Heart right ventricle (tissue), 16 donors: Measurements from ENCODE around the gene NAA10. TPM values are rescaled to one million over a fixed set of nuclear protein-coding genes. Genes with fewer than 3 reads are reported as not detected.

Source experiments
- ATAC-seq, 8 donors: fragments of 200-7000 bp; cut with Tn5 transposase; one replicate each; pipeline ENCODE4 v1.9.1; 2020; ENCODE audit warnings: mild to moderate bottlenecking in 8 of 8, moderate library complexity in 8 of 8, moderate number of reproducible peaks in 1 of 8
- DNase-seq, 2 donors: peaks; one replicate each; pipeline ENCODE4 v3.0.0-alpha.2; 2020
- H3K27ac ChIP-seq, 10 donors: fragments of 200-600 bp; sonication (generic) in 2 of 10; one replicate each; pipeline versions ENCODE4 v1.5.0 to v1.8.0; 2020 to 2022; ENCODE audit warnings: mild to moderate bottlenecking in 3 of 10
- H3K27me3 ChIP-seq, 7 donors: fragments of 200-600 bp; one replicate each; pipeline ENCODE4 v1.8.0; 2021 to 2022; ENCODE audit warnings: mild to moderate bottlenecking in 2 of 7
- H3K36me3 ChIP-seq, 9 donors: fragments of 200-600 bp; sonication (generic) in 1 of 9; one replicate each; pipeline versions ENCODE4 v1.5.0 to v1.8.0; 2020 to 2022; ENCODE audit warnings: mild to moderate bottlenecking in 2 of 9
- H3K4me1 ChIP-seq, 9 donors: fragments of 200-600 bp; sonication (generic) in 1 of 9; one replicate each; pipeline versions ENCODE4 v1.5.0 to v1.8.0; 2020 to 2022; ENCODE audit warnings: mild to moderate bottlenecking in 4 of 9
- H3K4me3 ChIP-seq, 10 donors: fragments of 200-600 bp; sonication (generic) in 2 of 10; one replicate each; pipeline versions ENCODE4 v1.5.0 to v1.8.0; 2020 to 2022; ENCODE audit warnings: mild to moderate bottlenecking in 7 of 10, moderate library complexity in 2 of 10
- H3K9me3 ChIP-seq, 11 donors: fragments of 200-600 bp in 10 of 11; sonication (generic) in 2 of 11; one replicate each; pipeline versions ENCODE4 v1.5.0 to v1.8.0; 2013 to 2022; ENCODE audit warnings: mild to moderate bottlenecking in 2 of 11, control low read depth in 1 of 11, moderate library complexity in 1 of 11
- CTCF ChIP-seq, 9 donors: fragments of 200-600 bp; sonication (generic) in 2 of 9; IDR thresholded peaks; one replicate each; pipeline versions ENCODE4 v1.5.0 to v1.8.0; 2021 to 2022; ENCODE audit warnings: antibody characterized with exemption in 9 of 9, mild to moderate bottlenecking in 5 of 9, moderate library complexity in 1 of 9
- WGBS, 2 donors: extraction: QIAGEN DNeasy Blood & Tissue Kit; methylation state at CpG; one replicate each; pipeline ENCODE4 v1.1.7; 2013; ENCODE audit warnings: inconsistent platforms in 1 of 2; 5-methylcytosine and 5-hydroxymethylcytosine counted together
- intact Hi-C, 10 donors: fragments of 100-400 bp; cut with DNase I; formaldehyde crosslinking; loops; one replicate each; pipeline versions ENCODE4 v1.11.1 to v1.14.2; 2022
- polyA plus RNA-seq, 2 donors: library from polyadenylated mRNA; stranded (reverse); fragments of 200-250 nt; gene quantifications; one replicate each; pipeline ENCODE4 v1.2.3, GENCODE V29; 2013
- total RNA-seq, 10 donors: library from RNA; stranded (reverse); fragmentation: NEBNext Ultra II Directional in 3 of 10; extraction: Animal tissue kit (Norgen Biotek cat#: 25700) in 3 of 10; gene quantifications; one replicate each; pipeline versions ENCODE4 v1.2.1 to v1.2.4, GENCODE V29; 2021 to 2023
- donor health status: Arrhythmogenic right ventricular cardiomyopathy.
- donor health status: ischemic (EF 13 %, LVEDD 7.1; RV severe dilation, severe dysfunction).
- donor health status: healthy with polysubstance abuse.
- donor health status: DM: no; HTN: yes; CAD: no.
- donor health status: DM: no; HTN: no; CAD: no.
- donor health status: ischemic (EF 25% LVEDD 6.9; RV normal size, moderate dysfunction).
- donor health status: ischemic (EF 25% LVEDD 5.7; RV mildly dilated, moderate dysfunction).
- donor health status: healthy.
- donor health status: DM: yes; HTN: yes; CAD: no.
- donor health status: Ischemic cardiomyopathy.
- donor health status: ischemic (EF 35%, LVEDD 5.7; RV mildly dilated, moderate dysfunction).
- donor health status: nonischemic (EF 11% LVEDD 7.7; RV severe dilation, severe dysfunction).
- donor health status: DM: yes; HTN: yes; CAD: no.
- donor health status: PGD.
- donor health status: ischemic (EF 29% LVEDD 5.4; RV normal size, mild dysfunction).
- donor health status: nonischemic (EF 23%, LVEDD 6.1; RV moderate dilation, normal function).

NAA10 gene
- total and polyA plus RNA-seq, 12 donors: 46.9 to 228 (median 62.2) TPM

- intact Hi-C loops: loop anchor here in 2 of 10 donors (10.0 kb wide), 2 partner anchors 194 to 994 kb away; partner anchors contain the start of gene PLXNB3 (in 1 of the 2)
- H3K36me3 ChIP-seq: peaks cover 0 to 100% (median 10%) of the 10 kb centered on the region in 9 donors
- H3K4me3 ChIP-seq: no peak overlapping the region
- H3K4me1 ChIP-seq: peaks cover 0 to 1% (median 0%) of the 10 kb centered on the region in 9 donors
- no peaks in the 10 kb centered on the region for H3K9me3 ChIP-seq
- DNase-seq (no peak), ATAC-seq (no peak)
- H3K27me3 ChIP-seq: peaks cover 0 to 13% (median 0%) of the 10 kb centered on the region in 7 donors
- WGBS, 2 donors: 91 to 96% methylated on average over 9 to 13 of the region's 14 CpGs
- no peak overlapping the region for H3K27ac ChIP-seq
- TF ChIP-seq CTCF (IDR thresholded peaks at IDR 0.05): no peak
These were observed 23.8 kb upstream of the NAA10 start for GRCh38 chrX:153958605-153959004.

GRCh38 chrX:153957224-153957623 is 22.4 kb upstream of the NAA10 start:
- peaks cover 0 to 13% (median 0%) of the 10 kb centered on the region in 7 donors for H3K27me3 ChIP-seq
- H3K36me3 ChIP-seq: peaks cover 0 to 100% (median 13%) of the 10 kb centered on the region in 9 donors
- no peak overlapping the region for H3K4me3 ChIP-seq
- intact Hi-C loops: loop anchor here in 2 of 10 donors (10.0 kb wide), 2 partner anchors 192 to 992 kb away; partner anchors contain the start of gene PLXNB3 (in 1 of the 2)
- no peak overlapping the region for H3K27ac ChIP-seq
- TF ChIP-seq CTCF (IDR thresholded peaks at IDR 0.05): no peak
- no peak for ATAC-seq
- no peak for DNase-seq
- H3K4me1 ChIP-seq: peaks cover 0 to 10% (median 7%) of the 10 kb centered on the region in 9 donors
- no peaks in the 10 kb centered on the region for H3K9me3 ChIP-seq
- WGBS, 2 donors: 88 to 90% methylated on average over 14 to 17 of the region's 17 CpGs

GRCh38 chrX:153956044-153956907 is 21.4 kb upstream of the NAA10 start:
- Histone ChIP-seq H3K4me1 (peaks cover 0 to 10% (median 7%) of the 10 kb centered on the region in 9 donors), H3K4me3 (no peak overlapping the region), H3K27ac (no peak overlapping the region), H3K9me3 (no peaks in the 10 kb centered on the region), H3K36me3 (peaks cover 0 to 100% (median 9%) of the 10 kb centered on the region in 9 donors), H3K27me3 (peaks cover 0 to 6% (median 0%) of the 10 kb centered on the region in 7 donors)
- WGBS, 2 donors: 88 to 91% methylated on average over 31 to 35 of the region's 35 CpGs
- intact Hi-C loops: loop anchor here in 2 of 10 donors (10.0 kb wide), 2 partner anchors 191 to 991 kb away; partner anchors contain the start of gene PLXNB3 (in 1 of the 2)
- DNase-seq (no peak), ATAC-seq (no peak)
- no peak for TF ChIP-seq CTCF (IDR thresholded peaks at IDR 0.05)

- peaks cover 0 to 11% (median 7%) of the 10 kb centered on the region in 9 donors for H3K4me1 ChIP-seq
- 72 to 76% methylated on average over 12 of the region's 12 CpGs for WGBS, 2 donors
- H3K27ac ChIP-seq: no peak overlapping the region
- TF ChIP-seq CTCF (IDR thresholded peaks at IDR 0.05): no peak
- no peaks in the 10 kb centered on the region for H3K27me3 ChIP-seq
- ATAC-seq (no peak), DNase-seq (no peak)
- intact Hi-C loops: loop anchor here in 3 of 10 donors (2.0 to 10.0 kb wide), 3 partner anchors 190 to 990 kb away; partner anchors contain the start of gene PLXNB3 (in 2 of the 3)
- no peaks in the 10 kb centered on the region for H3K9me3 ChIP-seq
- H3K4me3 ChIP-seq: no peak overlapping the region
- H3K36me3 ChIP-seq: peaks cover 0 to 100% (median 4%) of the 10 kb centered on the region in 9 donors
These were observed 20.4 kb upstream of the NAA10 start for GRCh38 chrX:153955228-153955732.
